Endothelial cell of umbilical vein (primary cell): ENCODE data around the gene CMTM4. TPM values are rescaled to one million over a fixed set of nuclear protein-coding genes. Genes with fewer than 3 reads are reported as not detected.

Source experiments
- BruUV-seq: library from RNA; stranded (reverse); fragments of 400-500 nt; replicated peaks from 2 replicates; lab custom pipeline; 2021; lab: Mats Ljungman, UMichigan
- CTCF ChIA-PET: fragments of 300-600, 350-600 bp; sonication (Branson Sonifier 250); formaldehyde crosslinking; loops from one replicate; lab custom pipeline; 2021; ENCODE audit warnings: antibody characterized with exemption, inconsistent platforms; lab: Charles Lee
- POLR2A ChIA-PET: fragments of 300-600, 350-600 bp; sonication (Branson Sonifier 250); formaldehyde crosslinking; loops from one replicate; lab custom pipeline; 2021; ENCODE audit warnings: antibody characterized with exemption, inconsistent platforms; lab: Charles Lee
- DNase-seq: peaks from one replicate; pipeline ENCODE4 v3.0.0-alpha.2; 2011; ENCODE audit warnings: low read depth, low spot score
- FAIRE-seq: peaks from 2 replicates; lab custom pipeline; 2011; peaks lifted over from hg19 to GRCh38; lab: Jason Lieb, UNC
- H2AFZ ChIP-seq: 2 replicates; pipeline ENCODE4 v1.6.0; 2012; ENCODE audit warnings: low read depth, low read length, control low read depth, inconsistent platforms
- H3K27ac ChIP-seq: 2 replicates; pipeline ENCODE4 v1.5.1; 2011; ENCODE audit warnings: low read depth, mild to moderate bottlenecking, control low read depth, low read length, moderate library complexity; ENCODE audit not compliant: insufficient read depth
- H3K27me3 ChIP-seq, 2 experiments: 2 replicates each; pipeline versions ENCODE4 v1.6.0 to v1.6.1; 2011; ENCODE audit warnings: low read length in 2 of 2, mixed read lengths in 1 of 2; ENCODE audit not compliant: control insufficient read depth in 2 of 2, insufficient read depth in 2 of 2
- H3K36me3 ChIP-seq, 2 experiments: 2 replicates in 1 of 2; 3 replicates in 1 of 2; pipeline ENCODE4 v1.5.1; 2011; ENCODE audit warnings: low read length in 2 of 2, mild to moderate bottlenecking in 1 of 2, moderate library complexity in 1 of 2; ENCODE audit not compliant: control insufficient read depth in 2 of 2, insufficient read depth in 2 of 2; ENCODE audit errors: extremely low read depth in 1 of 2
- H3K4me1 ChIP-seq: 3 replicates; pipeline ENCODE4 v1.5.1; 2011; ENCODE audit warnings: mild to moderate bottlenecking, low read length; ENCODE audit not compliant: control insufficient read depth, insufficient read depth; ENCODE audit errors: extremely low read depth
- H3K4me2 ChIP-seq: 2 replicates; pipeline ENCODE4 v1.6.1; 2011; ENCODE audit warnings: low read length, control low read depth, mixed read lengths; ENCODE audit not compliant: insufficient read depth
- H3K4me3 ChIP-seq, 3 experiments: fragments of 200-600 bp in 1 of 3; sonication (generic), shearing (Covaris generic) in 1 of 3; replicated peaks in 1 of 3; 2 replicates each; pipeline ENCODE4 v1.5.1; 2011 to 2016; ENCODE audit warnings: control low read depth in 3 of 3, low read length in 3 of 3, mild to moderate bottlenecking in 2 of 3, inconsistent platforms in 1 of 3, low read depth in 1 of 3, moderate library complexity in 1 of 3; ENCODE audit not compliant: insufficient read depth in 1 of 3
- H3K79me2 ChIP-seq: 2 replicates; pipeline ENCODE4 v1.6.0; 2012; ENCODE audit warnings: low read length, inconsistent platforms; ENCODE audit not compliant: control insufficient read depth, insufficient read depth
- H3K9ac ChIP-seq: replicated peaks from 2 replicates; pipeline ENCODE3; 2011; ENCODE audit warnings: low read length, control low read depth; ENCODE audit not compliant: insufficient read depth; ENCODE audit errors: extremely low read depth
- H3K9me1 ChIP-seq: replicated peaks from 3 replicates; pipeline ENCODE4 v1.6.0; 2011; ENCODE audit warnings: mild to moderate bottlenecking, low read length; ENCODE audit not compliant: control insufficient read depth, insufficient read depth; ENCODE audit errors: extremely low read depth
- H3K9me3 ChIP-seq: replicated peaks from 2 replicates; pipeline ENCODE4 v1.5.1; 2012; ENCODE audit warnings: low read length, inconsistent platforms; ENCODE audit not compliant: control insufficient read depth, insufficient read depth
- H4K20me1 ChIP-seq: replicated peaks from 2 replicates; pipeline ENCODE3; 2011; ENCODE audit warnings: mild to moderate bottlenecking, low read length; ENCODE audit not compliant: control insufficient read depth, insufficient read depth; ENCODE audit errors: extremely low read depth
- CTCF ChIP-seq, 2 donors: IDR thresholded peaks; 1 replicate in 1 of 2; 2 replicates in 1 of 2; pipeline ENCODE4 v1.5.1; 2011; ENCODE audit warnings: low read length in 2 of 2, mild to moderate bottlenecking in 2 of 2, moderate library complexity in 2 of 2, control low read depth in 1 of 2, inconsistent platforms in 1 of 2, low read depth in 1 of 2; ENCODE audit not compliant: insufficient read depth in 1 of 2; ENCODE audit errors: extremely low read depth in 1 of 2
- EZH2 ChIP-seq: IDR thresholded peaks from 2 replicates; pipeline ENCODE4 v1.6.1; 2012; ENCODE audit warnings: borderline replicate concordance, low read depth, mild to moderate bottlenecking, moderate library complexity, low read length, inconsistent platforms; ENCODE audit not compliant: severe bottlenecking
- FOS ChIP-seq: IDR thresholded peaks from 2 replicates; pipeline ENCODE4 v1.6.1; 2011; ENCODE audit warnings: mild to moderate bottlenecking, low read length, moderate library complexity, borderline replicate concordance; ENCODE audit not compliant: insufficient read depth
- GATA2 ChIP-seq: IDR thresholded peaks from 2 replicates; pipeline ENCODE4 v1.7.0; 2011; ENCODE audit warnings: low read depth, mild to moderate bottlenecking, moderate library complexity, mixed read lengths, low read length; ENCODE audit not compliant: insufficient read length, insufficient read depth
- JUN ChIP-seq: IDR thresholded peaks from 2 replicates; pipeline ENCODE4 v1.6.1; 2011; ENCODE audit warnings: borderline replicate concordance, low read depth; ENCODE audit not compliant: insufficient read length, insufficient read depth
- MAX ChIP-seq: IDR thresholded peaks from 2 replicates; pipeline ENCODE4 v1.6.1; 2011; ENCODE audit not compliant: insufficient read depth, insufficient read length
- MYC ChIP-seq: IDR thresholded peaks from one replicate; pipeline ENCODE4 v1.6.1; 2011; ENCODE audit warnings: mild to moderate bottlenecking, low read depth, low read length
- POLR2A ChIP-seq: IDR thresholded peaks from 2 replicates; pipeline ENCODE4 v1.6.1; 2012; ENCODE audit warnings: low read depth, mild to moderate bottlenecking, control low read depth, low read length
- POLR2AphosphoS5 ChIP-seq: IDR thresholded peaks from 2 replicates; pipeline ENCODE4 v1.6.1; 2012; ENCODE audit warnings: low read depth, mild to moderate bottlenecking, control low read depth, low read length, moderate library complexity; ENCODE audit not compliant: insufficient read depth
- dilution Hi-C: fragments of 300-500 bp; cut with MboI; formaldehyde crosslinking; loops from one replicate; pipeline ENCODE4 v1.15.0; 2019; ENCODE audit warnings: low sequenced_read_pairs; ENCODE audit not compliant: extremely low pct_ligation_motif_present
- intact Hi-C: fragments of 100-400 bp; cut with micrococcal nuclease; formaldehyde crosslinking; loops from one replicate; pipeline ENCODE4 v1.10.0; 2022
- polyA plus RNA-seq, 4 experiments: library from polyadenylated mRNA; depleted of rRNA in 3 of 4; stranded (reverse) in 3 of 4; unstranded in 1 of 4; fragments of >200 nt; gene quantifications; 2 replicates each; pipeline versions ENCODE4 v1.2.1 to v1.2.3, GENCODE V29; 2011 to 2012; ENCODE audit warnings: missing spikeins in 1 of 4
- total RNA-seq: library from RNA; stranded (reverse); gene quantifications from 2 replicates; pipeline ENCODE4 v1.2.3, GENCODE V29; 2021

Gene CMTM4
- total and polyA plus RNA-seq, 2 donors (not counting 3 experiments of a cell fraction or from before 2014, with no cell fraction given): 9.0 to 10.7 TPM

- no peak for FAIRE-seq
- ChIA-PET CTCF (interaction anchor here (1.6 to 3.9 kb wide), 6 partner anchors 10 to 91 kb away, joined by 5 to 120 read pairs (median 14); no protein-coding TSS in a partner anchor), POLR2A (no interaction called here)
- no peak overlapping the region for H3K9ac ChIP-seq
- no peak for TF ChIP-seq POLR2AphosphoS5
- TF ChIP-seq GATA2: no peak
- no peak for TF ChIP-seq MAX
- TF ChIP-seq POLR2A: no peak
- TF ChIP-seq EZH2: no peak
- TF ChIP-seq FOS: no peak
- TF ChIP-seq CTCF (IDR thresholded peaks at IDR 0.05; ENCODE audit: extremely low read depth in 1 of 2, insufficient read depth in 1 of 2, low read depth in 1 of 2, low read length in 2 of 2): no peak
- TF ChIP-seq JUN: no peak
- TF ChIP-seq MYC: no peak
- no peak overlapping the region for H3K4me2 ChIP-seq
- H3K9me3 ChIP-seq: no peaks in the 10 kb centered on the region
- DNase-seq: no peak
- no peak overlapping the region for H3K27ac ChIP-seq
- H3K9me1 ChIP-seq: no peaks in the 10 kb centered on the region
- no peaks in the 10 kb centered on the region for H3K36me3 ChIP-seq
- no peaks in the 10 kb centered on the region for H3K4me1 ChIP-seq
- no peak overlapping the region for H3K4me3 ChIP-seq
- no peak overlapping the region for H2AFZ ChIP-seq
- intact Hi-C loops: loop anchor here (5.0 kb wide), 1 partner anchor 242 kb away; no protein-coding TSS in a partner anchor
- H3K27me3 ChIP-seq: no peaks in the 10 kb centered on the region
- dilution Hi-C loops: no loop called here
- no peaks in the 10 kb centered on the region for H3K79me2 ChIP-seq
- no TSS peak for BruUV-seq
- H4K20me1 ChIP-seq: no peaks in the 10 kb centered on the region
Observed at GRCh38 chr16:66649636-66650205, 46.8 kb downstream of the CMTM4 start.
